Small intestine (tissue), 7 donors: ENCODE measurements around the gene GANC. TPM values are rescaled to one million over a fixed set of nuclear protein-coding genes. Genes with fewer than 3 reads are reported as not detected.

Experiments
- DNase-seq, 2 donors: peaks; one replicate each; pipeline versions ENCODE4 v3.0.0 to v3.0.0-alpha.2; 2013
- FAIRE-seq: peaks from 2 replicates; lab custom pipeline; 2012; peaks lifted over from hg19 to GRCh38; lab: Jason Lieb, UNC
- H3K27ac ChIP-seq, 3 donors: one replicate each; pipeline ENCODE4 v1.5.1; 2013; ENCODE audit warnings: low read length in 2 of 3, mild to moderate bottlenecking in 2 of 3, control low read depth in 1 of 3, inconsistent platforms in 1 of 3, low read depth in 1 of 3, moderate library complexity in 1 of 3
- H3K27me3 ChIP-seq, 3 donors: one replicate each; pipeline ENCODE4 v1.6.1; 2013; ENCODE audit warnings: low read length in 3 of 3, inconsistent platforms in 1 of 3; ENCODE audit not compliant: control insufficient read depth in 3 of 3, insufficient read depth in 3 of 3
- H3K36me3 ChIP-seq, 3 donors: one replicate each; pipeline ENCODE4 v1.6.1; 2013; ENCODE audit warnings: low read length in 3 of 3, inconsistent platforms in 1 of 3, low read depth in 1 of 3, mild to moderate bottlenecking in 1 of 3, moderate library complexity in 1 of 3; ENCODE audit not compliant: control insufficient read depth in 3 of 3, insufficient read depth in 2 of 3
- H3K4me1 ChIP-seq, 3 donors: one replicate each; pipeline ENCODE4 v1.6.1; 2013; ENCODE audit warnings: low read length in 2 of 3, inconsistent platforms in 1 of 3, low read depth in 1 of 3, mild to moderate bottlenecking in 1 of 3, moderate library complexity in 1 of 3; ENCODE audit not compliant: control insufficient read depth in 3 of 3, insufficient read depth in 2 of 3
- H3K4me3 ChIP-seq, 3 donors: one replicate each; pipeline ENCODE4 v1.5.1; 2013; ENCODE audit warnings: low read length in 3 of 3, control low read depth in 1 of 3, inconsistent platforms in 1 of 3, low read depth in 1 of 3, mild to moderate bottlenecking in 1 of 3, moderate library complexity in 1 of 3
- H3K9me3 ChIP-seq, 2 donors: one replicate each; pipeline ENCODE4 v1.6.1; 2013; ENCODE audit warnings: low read depth in 1 of 2, low read length in 1 of 2; ENCODE audit not compliant: control insufficient read depth in 2 of 2, insufficient read depth in 1 of 2
- whole genome bisulfite sequencing, 3 donors: extraction: QIAGEN DNeasy Blood & Tissue Kit; methylation state at CpG; one replicate each; pipeline ENCODE4 v1.1.7; 2013; 5-methylcytosine and 5-hydroxymethylcytosine counted together
- polyA plus RNA-seq, 4 donors: library from polyadenylated mRNA; stranded (reverse) in 3 of 4; unstranded in 1 of 4; fragments of 200-250 nt in 3 of 4; fragments of 120-200 nt in 1 of 4; gene quantifications; one replicate each; pipeline versions ENCODE4 v1.2.1 to v1.2.3, GENCODE V29; 2013
- donor health status: healthy with polysubstance abuse.
- donor health status: control.
- donor health status: control.
- donor health status: Bipolar disorder and iron deficiency.
- donor health status: healthy.

The GANC gene
- polyA plus RNA-seq, 4 donors, result 5.1 to 25.8 (median 11.1) TPM

GRCh38 chr15:42274702-42274989 lies 1.6 kb downstream of the GANC start:
- no peak for FAIRE-seq
- DNase-seq, result no peak
- H3K27ac ChIP-seq, result peak overlapping the region; percentile 98 to 100 (median 98)
- H3K36me3 ChIP-seq, result peaks cover 0 to 9% (median 0%) of the 10 kb centered on the region in 3 donors
- peak overlapping the region; percentile 34 to 73 (median 63) for H3K4me3 ChIP-seq
- 10 to 43% (median 26%) methylated on average over 6 of the region's 6 CpGs for WGBS, 3 donors
- H3K9me3 ChIP-seq, result no peaks in the 10 kb centered on the region
- peaks cover 0 to 15% (median 8%) of the 10 kb centered on the region in 3 donors for H3K4me1 ChIP-seq
- H3K27me3 ChIP-seq, result no peaks in the 10 kb centered on the region

- no peaks in the 10 kb centered on the region for H3K9me3 ChIP-seq
- peak; percentile 16 to 19 for DNase-seq
- H3K4me3 ChIP-seq, result no peak overlapping the region
- 5 to 39% (median 24%) methylated on average over 4 of the region's 4 CpGs for WGBS, 3 donors
- H3K4me1 ChIP-seq, result peaks cover 0 to 13% (median 8%) of the 10 kb centered on the region in 3 donors
- H3K27ac ChIP-seq, result peak overlapping the region in 1 of 3 donors; percentile 98
- FAIRE-seq, result no peak
- no peaks in the 10 kb centered on the region for H3K27me3 ChIP-seq
- peaks cover 0 to 5% (median 0%) of the 10 kb centered on the region in 3 donors for H3K36me3 ChIP-seq
Observed at GRCh38 chr15:42275780-42276391, 2.9 kb downstream of the GANC start.

- peaks cover 0 to 9% (median 1%) of the 10 kb centered on the region in 3 donors for H3K36me3 ChIP-seq
- no peaks in the 10 kb centered on the region for H3K9me3 ChIP-seq
- no peak for DNase-seq
- H3K27ac ChIP-seq, result no peak overlapping the region
- H3K4me3 ChIP-seq, result no peak overlapping the region
- H3K27me3 ChIP-seq, result no peaks in the 10 kb centered on the region
- WGBS, 3 donors, result 97 to 99% (median 98%) methylated on average over 2 of the region's 2 CpGs
- FAIRE-seq, result no peak
- peaks cover 0 to 13% (median 8%) of the 10 kb centered on the region in 3 donors for H3K4me1 ChIP-seq
Observed at GRCh38 chr15:42276762-42277161, 3.8 kb downstream of the GANC start.

- no peak for FAIRE-seq
Observed at GRCh38 chr15:42279234-42279723, 6.3 kb downstream of the GANC start.

GRCh38 chr15:42282344-42282743 lies 9.3 kb downstream of the GANC start:
- FAIRE-seq, result no peak
- H3K9me3 ChIP-seq, result no peaks in the 10 kb centered on the region

More at GRCh38 chr15:42279234-42279723, 6.3 kb downstream of the GANC start:
- no peaks in the 10 kb centered on the region for H3K9me3 ChIP-seq
- no peak overlapping the region for H3K27ac ChIP-seq
- peaks cover 0 to 13% (median 8%) of the 10 kb centered on the region in 3 donors for H3K4me1 ChIP-seq
- H3K36me3 ChIP-seq, result peaks cover 0 to 13% (median 1%) of the 10 kb centered on the region in 3 donors
- DNase-seq, result no peak
- no peak overlapping the region for H3K4me3 ChIP-seq
- H3K27me3 ChIP-seq, result no peaks in the 10 kb centered on the region
- 55 to 62% (median 59%) methylated on average over 3 of the region's 3 CpGs for WGBS, 3 donors

GRCh38 chr15:42282926-42283325 lies 9.9 kb downstream of the GANC start:
- no peak overlapping the region for H3K4me3 ChIP-seq
- H3K27ac ChIP-seq, result no peak overlapping the region
- DNase-seq (no peak), FAIRE-seq (no peak)
- H3K4me1 ChIP-seq, result peaks cover 0 to 15% (median 0%) of the 10 kb centered on the region in 3 donors
- H3K27me3 ChIP-seq, result no peaks in the 10 kb centered on the region
- no peaks in the 10 kb centered on the region for H3K9me3 ChIP-seq
- peaks cover 0 to 13% (median 1%) of the 10 kb centered on the region in 3 donors for H3K36me3 ChIP-seq
- 71 to 75% (median 73%) methylated on average over 5 of the region's 5 CpGs for WGBS, 3 donors

More at GRCh38 chr15:42282344-42282743, 9.3 kb downstream of the GANC start:
- no peaks in the 10 kb centered on the region for H3K27me3 ChIP-seq
- H3K4me3 ChIP-seq, result no peak overlapping the region
- H3K27ac ChIP-seq, result no peak overlapping the region
- peaks cover 0 to 13% (median 1%) of the 10 kb centered on the region in 3 donors for H3K36me3 ChIP-seq
- peaks cover 0 to 10% (median 0%) of the 10 kb centered on the region in 3 donors for H3K4me1 ChIP-seq
- no peak for DNase-seq

GRCh38 chr15:42283671-42284070 lies 10.7 kb downstream of the GANC start:
- no peaks in the 10 kb centered on the region for H3K9me3 ChIP-seq
- H3K36me3 ChIP-seq, result peaks cover 0 to 12% (median 1%) of the 10 kb centered on the region in 3 donors
- no peak overlapping the region for H3K4me3 ChIP-seq
- H3K4me1 ChIP-seq, result peaks cover 0 to 15% (median 0%) of the 10 kb centered on the region in 3 donors
- DNase-seq (no peak), FAIRE-seq (no peak)
- no peak overlapping the region for H3K27ac ChIP-seq
- no peaks in the 10 kb centered on the region for H3K27me3 ChIP-seq
- 92 to 93% (median 92%) methylated on average over 3 of the region's 3 CpGs for WGBS, 3 donors

- DNase-seq, result no peak
- Histone ChIP-seq H3K4me1 (peaks cover 0 to 15% (median 0%) of the 10 kb centered on the region in 3 donors), H3K36me3 (peaks cover 0 to 10% (median 1%) of the 10 kb centered on the region in 3 donors), H3K27ac (no peak overlapping the region), H3K9me3 (no peaks in the 10 kb centered on the region), H3K4me3 (no peak overlapping the region), H3K27me3 (no peaks in the 10 kb centered on the region)
- FAIRE-seq, result no peak
Observed at GRCh38 chr15:42284551-42284950, 11.6 kb downstream of the GANC start.
